MM.1S (cell line): ENCODE measurements around the gene GTPBP4.

Source experiments
- EZH2 ChIP-seq: fragments of 300-600 bp; sonication (generic); optimal IDR thresholded peaks from 2 replicates; pipeline ENCODE3; 2017; ENCODE audit warnings: low read depth, mild to moderate bottlenecking, antibody characterized with exemption, low read length, mixed read lengths
- TF ChIP-seq, protein P1 (sequence below): fragments of 300-600 bp; sonication (generic); IDR thresholded peaks from 2 replicates; pipeline ENCODE4 v1.5.1; 2016; ENCODE audit warnings: antibody characterized with exemption, low read length, mixed read lengths

DNA sequence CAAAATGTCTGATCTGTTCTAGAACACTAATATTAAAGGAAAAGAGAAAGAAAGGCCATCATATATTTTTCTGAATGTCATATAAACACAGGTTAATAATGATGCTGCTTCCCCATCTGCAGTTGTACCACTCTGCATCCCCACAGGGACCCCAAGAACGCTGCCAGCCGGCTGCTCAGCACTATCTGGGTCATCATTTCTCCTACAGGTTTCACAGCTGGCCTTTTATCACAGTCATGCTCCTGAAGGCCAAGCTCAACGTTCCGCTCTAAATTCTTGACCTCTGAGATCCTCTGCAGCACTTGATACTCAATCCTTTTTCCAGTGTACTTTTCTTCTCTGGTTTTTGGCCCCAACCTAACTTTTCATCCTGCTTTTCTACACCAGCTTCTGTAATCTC is 55.9 kb downstream of the GTPBP4 start:
- TF ChIP-seq, protein P1, sequence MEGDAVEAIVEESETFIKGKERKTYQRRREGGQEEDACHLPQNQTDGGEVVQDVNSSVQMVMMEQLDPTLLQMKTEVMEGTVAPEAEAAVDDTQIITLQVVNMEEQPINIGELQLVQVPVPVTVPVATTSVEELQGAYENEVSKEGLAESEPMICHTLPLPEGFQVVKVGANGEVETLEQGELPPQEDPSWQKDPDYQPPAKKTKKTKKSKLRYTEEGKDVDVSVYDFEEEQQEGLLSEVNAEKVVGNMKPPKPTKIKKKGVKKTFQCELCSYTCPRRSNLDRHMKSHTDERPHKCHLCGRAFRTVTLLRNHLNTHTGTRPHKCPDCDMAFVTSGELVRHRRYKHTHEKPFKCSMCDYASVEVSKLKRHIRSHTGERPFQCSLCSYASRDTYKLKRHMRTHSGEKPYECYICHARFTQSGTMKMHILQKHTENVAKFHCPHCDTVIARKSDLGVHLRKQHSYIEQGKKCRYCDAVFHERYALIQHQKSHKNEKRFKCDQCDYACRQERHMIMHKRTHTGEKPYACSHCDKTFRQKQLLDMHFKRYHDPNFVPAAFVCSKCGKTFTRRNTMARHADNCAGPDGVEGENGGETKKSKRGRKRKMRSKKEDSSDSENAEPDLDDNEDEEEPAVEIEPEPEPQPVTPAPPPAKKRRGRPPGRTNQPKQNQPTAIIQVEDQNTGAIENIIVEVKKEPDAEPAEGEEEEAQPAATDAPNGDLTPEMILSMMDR = no peak
- TF ChIP-seq EZH2 = no peak
